ENCODE results near the gene NR1I2.

NR1I2 gene

DNA sequence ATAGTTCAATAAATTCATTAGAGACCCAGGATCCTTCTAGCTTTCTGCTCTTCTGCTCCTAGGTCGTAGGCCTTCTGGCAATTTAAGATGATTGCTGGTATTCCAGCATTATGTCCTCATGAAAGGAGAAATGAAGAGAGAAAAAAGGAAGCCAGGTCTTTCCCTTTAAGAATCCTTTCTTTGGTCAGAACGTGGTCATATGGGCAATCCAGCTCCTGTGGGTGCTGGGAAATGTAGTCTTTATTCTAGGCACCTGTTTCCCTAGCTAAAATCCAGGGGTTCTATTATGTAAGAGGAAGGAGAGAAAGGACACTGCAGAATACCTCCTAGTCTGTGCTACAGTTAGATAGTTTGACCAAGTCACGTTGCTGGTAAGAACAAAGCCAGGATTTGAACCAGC lies 35.5 kb upstream of the NR1I2 start:
- no peak overlapping the region for H3K4me3 ChIP-seq (ENCODE audit: low read length)
- TF ChIP-seq, protein P1, sequence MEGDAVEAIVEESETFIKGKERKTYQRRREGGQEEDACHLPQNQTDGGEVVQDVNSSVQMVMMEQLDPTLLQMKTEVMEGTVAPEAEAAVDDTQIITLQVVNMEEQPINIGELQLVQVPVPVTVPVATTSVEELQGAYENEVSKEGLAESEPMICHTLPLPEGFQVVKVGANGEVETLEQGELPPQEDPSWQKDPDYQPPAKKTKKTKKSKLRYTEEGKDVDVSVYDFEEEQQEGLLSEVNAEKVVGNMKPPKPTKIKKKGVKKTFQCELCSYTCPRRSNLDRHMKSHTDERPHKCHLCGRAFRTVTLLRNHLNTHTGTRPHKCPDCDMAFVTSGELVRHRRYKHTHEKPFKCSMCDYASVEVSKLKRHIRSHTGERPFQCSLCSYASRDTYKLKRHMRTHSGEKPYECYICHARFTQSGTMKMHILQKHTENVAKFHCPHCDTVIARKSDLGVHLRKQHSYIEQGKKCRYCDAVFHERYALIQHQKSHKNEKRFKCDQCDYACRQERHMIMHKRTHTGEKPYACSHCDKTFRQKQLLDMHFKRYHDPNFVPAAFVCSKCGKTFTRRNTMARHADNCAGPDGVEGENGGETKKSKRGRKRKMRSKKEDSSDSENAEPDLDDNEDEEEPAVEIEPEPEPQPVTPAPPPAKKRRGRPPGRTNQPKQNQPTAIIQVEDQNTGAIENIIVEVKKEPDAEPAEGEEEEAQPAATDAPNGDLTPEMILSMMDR (IDR thresholded peaks at IDR 0.05; ENCODE audit: insufficient read depth, low read depth, low read length, missing control alignments) = no peak
- no peak for DNase-seq (ENCODE audit: low read depth)

DNA sequence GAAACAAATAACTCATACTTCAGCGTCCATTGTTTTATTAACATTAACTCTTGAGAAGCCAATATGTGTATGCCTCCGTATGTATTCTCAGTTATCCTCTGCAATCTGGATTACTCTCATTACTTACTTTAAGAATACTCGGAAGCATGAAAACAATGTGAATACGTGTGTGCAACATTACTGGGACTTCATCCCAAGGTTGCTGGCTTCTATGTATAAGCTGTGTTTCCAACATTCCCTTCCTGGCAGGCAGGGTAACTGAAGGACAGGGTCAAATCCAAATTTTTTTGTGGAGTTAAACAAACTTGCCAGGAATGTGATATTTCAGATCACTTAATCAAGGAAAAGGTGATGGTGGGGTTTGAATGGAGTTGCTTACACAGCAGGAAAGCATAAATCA lies 34.5 kb upstream of the NR1I2 start:
- H3K4me3 ChIP-seq (ENCODE audit: low read length) = no peak overlapping the region
- DNase-seq (ENCODE audit: low read depth) = no peak
- TF ChIP-seq, protein P1 (IDR thresholded peaks at IDR 0.05; ENCODE audit: insufficient read depth, low read depth, low read length, missing control alignments) = no peak

DNA sequence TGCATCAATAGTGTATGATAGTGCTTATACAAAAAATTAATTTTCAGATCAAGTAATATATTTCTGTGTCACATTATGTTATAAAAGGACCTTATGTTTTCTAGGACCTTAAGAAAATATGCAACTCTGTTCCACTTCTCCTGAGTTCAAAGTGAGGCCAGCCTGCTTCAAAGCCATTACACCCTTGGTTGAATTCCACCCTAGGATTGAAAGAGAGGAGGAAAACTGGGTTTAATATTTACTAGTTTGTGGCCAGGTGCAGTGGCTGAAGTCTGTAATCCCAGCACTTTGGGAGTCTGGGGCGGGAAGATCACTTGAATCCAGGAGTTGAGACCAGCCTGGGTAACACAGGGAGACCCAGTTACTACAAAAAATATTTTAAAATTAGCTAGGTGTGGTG lies 32.9 kb upstream of the NR1I2 start:
- no peak overlapping the region for H3K4me3 ChIP-seq (ENCODE audit: low read length)
- TF ChIP-seq, protein P1 (IDR thresholded peaks at IDR 0.05; ENCODE audit: insufficient read depth, low read depth, low read length, missing control alignments) = no peak
- DNase-seq (ENCODE audit: low read depth) = no peak

DNA sequence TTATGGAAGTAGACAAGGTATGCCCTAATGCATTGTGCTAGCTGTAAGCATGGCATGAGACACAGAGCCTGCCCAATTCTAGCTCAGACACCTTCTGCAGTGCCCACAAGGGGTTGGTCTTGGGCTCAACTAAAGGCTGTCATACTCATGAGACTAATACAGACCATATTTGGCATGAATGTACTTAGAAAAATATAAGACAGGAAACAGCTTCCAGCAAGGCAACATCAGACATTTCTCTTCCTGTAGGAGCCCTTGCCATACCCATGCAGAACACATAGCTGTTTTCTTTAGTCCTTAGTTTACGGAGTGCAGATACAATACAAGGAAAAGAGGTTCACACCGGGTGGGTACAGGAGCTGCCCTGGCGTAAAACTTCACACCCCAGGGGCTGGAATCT lies 30.5 kb upstream of the NR1I2 start:
- TF ChIP-seq, protein P1 (IDR thresholded peaks at IDR 0.05; ENCODE audit: insufficient read depth, low read depth, low read length, missing control alignments) = no peak
- no peak for DNase-seq (ENCODE audit: low read depth)
- H3K4me3 ChIP-seq (ENCODE audit: low read length) = no peak overlapping the region

DNA sequence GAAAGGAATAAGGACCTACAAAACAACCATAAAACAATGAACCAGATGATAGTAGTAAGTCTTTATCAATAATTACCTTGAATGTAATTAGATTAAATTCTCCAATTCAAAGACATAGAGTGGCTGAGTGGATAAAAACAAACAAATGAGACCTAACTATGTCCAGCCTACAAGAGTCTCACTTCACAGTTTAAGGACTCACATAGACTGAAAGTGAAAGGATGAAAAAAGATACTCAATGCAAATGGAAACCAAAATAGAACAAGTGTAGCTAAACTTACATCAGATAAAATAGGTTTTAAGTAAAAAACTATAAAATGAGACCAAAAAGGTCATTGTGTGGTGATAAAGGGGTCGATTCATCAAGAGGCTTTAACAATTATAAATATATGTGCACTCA lies 21.9 kb upstream of the NR1I2 start:
- TF ChIP-seq, protein P1 (IDR thresholded peaks at IDR 0.05; ENCODE audit: insufficient read depth, low read depth, low read length, missing control alignments) = no peak
- no peak for DNase-seq (ENCODE audit: low read depth)
- H3K4me3 ChIP-seq (ENCODE audit: low read length) = no peak overlapping the region

DNA sequence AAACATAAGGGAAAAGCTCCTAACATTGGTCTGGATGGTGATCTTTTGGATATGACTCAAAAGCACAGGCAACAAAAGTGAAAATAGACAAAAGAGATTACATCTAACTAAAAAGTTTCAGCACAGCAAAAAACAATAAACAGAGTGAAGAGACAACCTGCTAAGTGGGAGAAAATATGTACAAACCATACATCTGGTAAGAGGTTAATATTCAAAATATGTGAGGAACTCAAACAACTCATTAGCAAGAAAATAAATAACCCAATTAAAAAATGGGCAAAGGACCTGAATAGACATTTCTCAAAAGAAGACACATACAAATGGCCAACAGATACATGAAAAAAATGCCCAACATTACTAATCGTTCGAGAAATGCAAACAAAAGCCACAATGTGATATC lies 19.0 kb upstream of the NR1I2 start:
- TF ChIP-seq, protein P1 (IDR thresholded peaks at IDR 0.05; ENCODE audit: insufficient read depth, low read depth, low read length, missing control alignments) = no peak

DNA sequence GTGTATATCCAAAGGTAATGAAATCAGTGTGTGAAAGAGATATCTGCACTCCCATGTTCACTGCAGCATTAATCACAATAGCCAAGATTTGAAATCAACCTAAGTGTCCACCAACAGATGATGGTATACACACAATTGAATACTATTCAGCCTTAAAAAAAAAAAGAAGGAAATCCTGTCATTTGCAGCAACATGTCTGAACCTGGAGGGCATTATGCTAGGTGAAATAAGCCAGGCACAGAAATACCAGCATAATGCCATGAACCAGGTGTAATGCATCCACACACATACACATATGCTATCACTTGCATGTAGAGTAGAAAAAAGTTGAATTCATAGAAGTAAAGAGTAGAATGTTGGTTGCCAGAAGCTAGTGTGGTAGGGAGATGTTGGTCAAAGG lies 18.4 kb upstream of the NR1I2 start:
- no peak overlapping the region for H3K4me3 ChIP-seq (ENCODE audit: low read length)
- TF ChIP-seq, protein P1 (IDR thresholded peaks at IDR 0.05; ENCODE audit: insufficient read depth, low read depth, low read length, missing control alignments) = no peak
- peak; percentile 41 for DNase-seq (ENCODE audit: low read depth)

More for the DNA sequence above, 19.0 kb upstream of the NR1I2 start:
- DNase-seq (ENCODE audit: low read depth) = no peak
- H3K4me3 ChIP-seq (ENCODE audit: low read length) = no peak overlapping the region

Data from epithelial cell of esophagus (primary cell).